GM21737 (cell line): ENCODE data around the gene KCNIP3.
A peak's percentile ranks its signal among the peaks of the same experiment; 100 is the strongest.
"Not testable (repeated sequence)": the region's sequence is repeated elsewhere in the genome, so short reads cannot be mapped to it uniquely, and the experiment has no call there.

Source experiments
- ATAC-seq: cut with Tn5 transposase; IDR thresholded peaks from one replicate; pipeline ENCODE4 v1.9.1; 2021; ENCODE audit warnings: mild to moderate bottlenecking, moderate library complexity; ENCODE audit not compliant: unreplicated experiment

KCNIP3 gene

GRCh38 chr2:95345563-95346230 is 48.5 kb downstream of the KCNIP3 start:
- peak; percentile 63 for ATAC-seq

- no peak for ATAC-seq
Observed at GRCh38 chr2:95346231-95346737, 49.1 kb downstream of the KCNIP3 start.

GRCh38 chr2:95346738-95347671 is 49.9 kb downstream of the KCNIP3 start:
- ATAC-seq = no peak

- no peak for ATAC-seq
Observed at GRCh38 chr2:95347681-95348608, 50.8 kb downstream of the KCNIP3 start.

- ATAC-seq = no peak
Observed at GRCh38 chr2:95348609-95349567, 51.7 kb downstream of the KCNIP3 start.

- no peak for ATAC-seq
Observed at GRCh38 chr2:95349568-95350322, 52.6 kb downstream of the KCNIP3 start.

- no peak for ATAC-seq
Observed at GRCh38 chr2:95350368-95350767, 53.2 kb downstream of the KCNIP3 start.

GRCh38 chr2:95350774-95351597 is 53.8 kb downstream of the KCNIP3 start:
- ATAC-seq = no peak

GRCh38 chr2:95351598-95351915 is 54.4 kb downstream of the KCNIP3 start:
- ATAC-seq = no peak

- no peak for ATAC-seq
Observed at GRCh38 chr2:95352310-95353054, 55.3 kb downstream of the KCNIP3 start.

- no peak for ATAC-seq
Observed at GRCh38 chr2:95353055-95353575, 56.0 kb downstream of the KCNIP3 start.

GRCh38 chr2:95353613-95354468 is 56.7 kb downstream of the KCNIP3 start:
- no peak for ATAC-seq

- ATAC-seq = no peak
Observed at GRCh38 chr2:95354469-95354901, 57.3 kb downstream of the KCNIP3 start.

GRCh38 chr2:95354925-95355324 is 57.8 kb downstream of the KCNIP3 start:
- ATAC-seq = no peak

- not testable (repeated sequence) for ATAC-seq
Observed at GRCh38 chr2:95355486-95355885, 58.3 kb downstream of the KCNIP3 start.
